Raji (cell line): ENCODE data around the gene SPATA16.

Source experiments
- POLR2A ChIP-seq: IDR thresholded peaks from 2 replicates; pipeline ENCODE4 v1.6.1; 2011; ENCODE audit warnings: low read depth, low read length, control low read depth; ENCODE audit not compliant: insufficient read depth

SPATA16 gene

DNA sequence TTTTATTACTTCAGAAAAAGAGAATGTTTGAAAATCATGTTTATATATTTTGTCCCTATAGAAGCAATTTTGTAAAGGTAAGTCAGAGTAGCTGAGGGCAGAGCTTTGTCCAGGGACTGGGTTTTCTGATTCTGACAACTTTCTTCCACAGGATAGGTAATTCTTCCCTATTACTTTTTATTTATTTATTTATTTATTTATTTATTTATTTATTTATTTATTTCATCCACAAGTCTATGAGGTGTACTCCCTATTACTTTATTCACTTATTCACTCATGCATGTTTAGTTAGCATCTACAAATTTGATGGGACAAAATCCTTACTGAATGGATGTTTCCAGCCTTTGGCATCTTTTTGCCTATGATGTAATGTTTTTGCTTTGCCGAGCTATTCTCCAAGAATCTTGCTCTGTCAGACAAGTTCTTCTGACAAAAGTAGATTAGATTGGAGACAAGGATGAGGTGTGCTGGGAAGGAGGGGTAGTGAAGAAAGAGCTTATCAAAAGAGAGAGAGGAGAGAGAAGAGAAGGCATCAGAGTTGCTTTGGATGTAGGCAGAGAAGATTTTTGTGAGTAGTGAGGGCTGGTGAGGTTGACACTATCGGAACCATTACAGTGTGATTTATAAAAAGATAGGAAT lies 119.4 kb downstream of the SPATA16 start:
- no peak for TF ChIP-seq POLR2A

DNA sequence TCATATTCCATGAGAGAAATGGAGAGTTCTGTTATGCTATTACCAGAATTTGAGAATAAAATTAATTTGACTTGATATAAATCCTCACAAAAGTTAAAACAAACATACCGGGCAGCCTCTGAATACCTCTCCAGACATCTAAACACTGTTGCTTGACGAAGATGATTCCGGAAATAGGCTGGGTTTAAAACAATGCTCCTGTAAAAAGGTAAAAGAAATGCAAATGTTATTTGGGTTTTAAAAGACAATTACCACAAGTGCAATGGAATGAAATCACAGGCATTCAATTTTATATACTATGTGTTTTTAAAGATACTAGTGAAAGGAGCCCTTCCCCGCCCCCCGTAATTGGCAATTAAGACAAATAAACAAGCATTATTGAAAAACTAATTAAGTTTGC lies 121.7 kb downstream of the SPATA16 start:
- TF ChIP-seq POLR2A, result no peak

DNA sequence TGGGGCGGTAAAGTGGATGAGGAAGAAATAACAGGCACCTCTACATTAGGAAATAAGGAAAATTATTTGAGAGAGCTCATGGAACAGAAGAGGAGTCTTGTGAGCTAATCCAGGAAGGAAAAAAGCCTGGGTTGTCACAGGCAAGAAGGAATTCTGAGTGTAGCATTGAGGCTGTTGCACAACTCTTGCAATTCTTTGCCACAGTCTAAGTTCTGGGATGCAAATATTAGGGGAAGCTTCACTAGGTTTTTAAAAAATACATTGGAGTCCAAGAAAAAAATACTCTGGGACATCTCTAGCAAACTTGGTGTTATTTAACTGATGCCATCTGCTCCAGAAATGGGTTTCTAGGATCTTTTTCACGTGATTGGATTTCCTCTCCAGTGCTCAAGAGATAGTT lies 122.3 kb downstream of the SPATA16 start:
- TF ChIP-seq POLR2A, result no peak

DNA sequence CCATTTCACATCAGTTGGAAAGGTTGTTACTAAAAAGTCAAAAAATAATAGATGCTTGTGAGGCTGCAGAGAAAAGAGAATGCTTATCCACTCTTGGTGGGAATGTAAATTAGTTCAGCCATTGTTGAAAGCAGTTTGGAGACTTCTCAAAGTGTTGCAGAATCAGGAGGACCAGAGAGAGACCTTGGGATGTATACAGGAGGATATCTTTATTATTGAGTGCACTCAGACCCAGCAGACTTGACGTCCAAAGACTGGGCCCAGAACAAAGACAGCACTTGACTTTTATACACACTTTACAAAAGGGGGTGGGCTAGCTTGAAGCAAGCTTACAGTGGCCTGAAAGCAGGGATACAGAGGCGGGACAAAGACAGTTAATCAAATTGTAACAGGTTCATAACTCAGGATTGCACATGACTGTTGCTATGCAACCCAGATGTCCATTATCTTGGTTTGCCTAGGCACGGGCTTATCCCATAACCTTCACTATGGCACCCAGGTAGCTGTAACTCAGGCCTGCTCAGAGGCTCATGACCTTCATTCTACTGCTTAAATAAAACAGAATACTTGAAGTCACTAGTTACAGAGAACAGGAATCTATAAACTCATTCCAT lies 127.7 kb downstream of the SPATA16 start:
- TF ChIP-seq POLR2A, result no peak

DNA sequence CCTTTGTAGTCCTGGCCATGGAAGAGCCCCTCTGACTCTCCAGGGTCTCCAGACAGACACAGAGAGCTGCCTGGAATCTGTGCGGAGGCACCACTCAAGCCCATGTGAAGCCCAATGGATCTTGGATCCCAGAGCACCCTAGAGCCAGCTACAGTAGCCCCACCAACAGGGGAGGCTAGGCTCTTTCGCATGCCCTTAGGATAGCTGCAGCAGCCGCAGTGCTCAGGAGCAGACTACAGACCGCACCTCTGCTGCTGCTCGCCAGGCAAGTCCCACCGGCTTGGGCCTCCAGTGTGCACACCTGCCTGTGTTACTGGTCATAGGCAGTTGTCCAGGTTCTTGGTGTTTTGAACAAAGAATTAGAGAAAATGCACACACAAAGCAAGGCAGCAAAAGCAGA lies 131.6 kb downstream of the SPATA16 start:
- no peak for TF ChIP-seq POLR2A

DNA sequence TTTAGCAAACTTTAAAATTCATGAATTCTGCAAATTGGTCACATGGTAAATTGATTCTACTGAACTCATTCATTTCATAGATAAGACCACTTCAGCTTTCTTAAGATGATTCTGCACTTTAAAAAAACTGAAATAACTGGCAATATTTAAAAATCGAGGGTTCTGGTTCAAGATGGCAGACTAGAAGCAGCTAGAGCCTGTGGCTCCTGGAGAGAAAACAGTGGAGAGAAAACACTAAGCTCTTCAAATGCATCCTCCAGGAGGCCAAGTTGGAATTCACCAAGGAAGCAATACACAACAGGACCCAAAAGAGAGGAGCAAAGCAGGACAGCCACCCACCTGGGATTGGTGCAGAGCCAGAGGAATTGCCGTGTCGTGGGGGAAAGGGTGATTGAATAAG lies 132.1 kb downstream of the SPATA16 start:
- TF ChIP-seq POLR2A, result no peak

DNA sequence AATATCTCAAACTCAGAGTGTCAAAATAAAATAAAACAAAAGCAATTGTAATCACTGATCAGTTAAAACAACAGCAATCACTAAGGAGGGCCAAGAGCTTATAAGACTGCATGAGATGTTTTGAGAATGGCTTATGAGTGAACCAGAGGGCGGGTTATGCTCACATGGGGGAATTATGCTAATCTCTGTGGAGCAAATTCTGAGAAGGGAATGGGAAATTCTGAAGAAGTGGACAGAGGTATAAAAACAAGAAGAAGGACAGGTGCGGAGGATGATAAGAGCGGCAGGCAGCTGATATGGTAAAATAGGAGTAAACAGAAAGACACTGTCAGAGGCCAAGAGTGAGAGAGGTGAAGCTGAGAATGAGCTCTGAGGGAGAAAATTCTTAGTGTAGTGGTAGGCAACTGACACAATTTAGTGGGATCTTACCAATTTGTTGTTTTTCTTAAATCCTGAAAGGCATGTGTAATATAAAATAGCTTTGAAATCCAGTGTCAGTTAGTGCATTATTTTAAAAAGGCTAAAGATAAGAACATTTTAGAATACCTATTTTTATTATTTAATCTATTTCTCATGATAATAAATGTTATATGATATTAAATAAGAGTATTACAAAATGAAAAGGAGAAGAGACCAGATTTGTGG lies 133.8 kb downstream of the SPATA16 start:
- no peak for TF ChIP-seq POLR2A

DNA sequence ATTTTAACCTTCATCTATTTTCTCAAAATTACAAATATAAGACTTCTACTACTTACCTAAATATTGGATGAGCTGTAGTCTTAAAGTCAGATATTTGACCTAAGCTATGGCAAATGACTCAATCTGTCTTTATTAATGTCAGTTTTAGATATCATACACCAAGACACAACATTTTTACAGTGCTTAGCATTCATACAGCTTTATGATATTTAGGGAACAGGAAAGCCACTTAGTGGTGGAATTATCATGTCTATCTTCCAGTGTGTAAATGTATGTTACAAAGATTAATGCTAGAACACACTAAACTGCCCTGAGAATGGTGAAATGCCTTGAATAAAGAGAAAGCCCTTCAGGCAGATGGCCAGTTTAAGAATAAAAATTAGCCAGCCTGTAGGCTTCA lies 135.0 kb downstream of the SPATA16 start:
- TF ChIP-seq POLR2A, result no peak

DNA sequence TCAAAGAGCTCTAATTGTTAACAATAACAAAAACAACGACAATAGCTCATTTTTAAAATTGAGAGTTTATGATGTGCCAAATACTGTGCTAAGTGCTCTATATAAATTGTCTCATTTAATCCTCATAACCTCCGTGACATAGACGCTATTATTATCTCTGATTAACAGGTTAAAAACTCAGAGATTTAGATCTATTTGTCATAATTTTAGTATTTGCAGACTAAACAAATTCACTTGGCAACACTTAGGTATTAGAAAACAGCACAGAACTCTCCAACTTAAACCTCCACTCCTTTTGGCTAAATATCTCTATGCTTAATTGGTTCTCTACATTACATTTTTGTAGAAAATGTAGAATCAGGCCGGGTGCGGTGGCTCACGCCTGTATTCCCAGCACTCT lies 136.4 kb downstream of the SPATA16 start:
- TF ChIP-seq POLR2A, result no peak

DNA sequence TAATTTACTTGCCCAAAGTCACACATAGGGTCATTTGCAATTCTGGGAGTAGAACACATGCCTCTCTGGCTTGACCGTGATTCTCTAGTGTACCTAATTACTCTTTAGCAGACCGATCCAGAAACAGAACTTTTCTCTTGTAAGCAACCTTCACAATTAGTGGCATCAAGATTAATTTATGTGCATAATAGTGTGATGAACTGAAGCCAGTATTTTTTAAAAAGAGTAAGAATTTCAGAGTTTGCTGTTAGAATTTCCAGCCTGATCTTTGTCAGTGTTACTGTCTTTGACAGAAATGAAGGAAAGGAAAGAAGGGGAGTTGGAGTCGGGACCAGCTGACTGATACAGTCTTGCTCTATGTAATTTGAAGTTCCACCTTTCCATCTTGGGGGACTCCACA lies 137.1 kb downstream of the SPATA16 start:
- TF ChIP-seq POLR2A, result no peak

DNA sequence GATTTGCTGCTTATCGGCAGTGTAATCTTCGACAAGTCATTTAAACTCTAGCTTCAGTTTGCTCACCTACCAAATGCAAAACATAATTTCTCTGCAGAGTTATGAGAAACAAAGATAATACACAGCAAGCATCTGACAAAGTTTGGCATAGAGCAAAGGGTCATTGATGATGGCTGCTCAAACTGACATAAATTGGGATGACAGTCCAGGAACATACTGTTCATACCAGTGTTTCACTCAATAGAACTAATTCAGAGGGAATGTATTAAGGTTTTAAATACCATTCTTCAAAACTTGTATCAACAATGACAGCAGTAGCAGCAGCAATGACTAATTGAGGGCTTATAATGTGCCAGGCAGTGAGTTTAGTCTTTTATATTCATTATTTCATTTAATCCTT lies 137.6 kb downstream of the SPATA16 start:
- TF ChIP-seq POLR2A, result no peak

DNA sequence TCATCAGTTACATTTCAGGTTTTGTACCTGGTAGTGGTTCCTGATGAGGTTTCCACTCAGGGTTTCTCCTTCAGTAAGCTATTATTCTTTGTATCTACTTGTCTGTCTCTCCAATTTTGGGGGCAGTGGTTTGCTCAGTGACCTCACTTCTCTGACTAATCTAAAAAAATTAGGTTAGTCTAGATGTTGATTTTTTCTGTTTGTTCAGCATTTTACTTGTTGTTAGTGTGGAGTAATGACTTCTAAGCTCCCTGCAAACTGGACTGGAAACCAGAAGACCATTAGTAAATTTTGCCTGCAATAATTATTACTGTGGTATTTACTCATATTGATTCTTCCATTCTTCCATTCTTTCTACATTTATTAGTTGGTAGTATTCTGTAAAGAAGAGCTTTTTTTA lies 139.4 kb downstream of the SPATA16 start:
- no peak for TF ChIP-seq POLR2A

DNA sequence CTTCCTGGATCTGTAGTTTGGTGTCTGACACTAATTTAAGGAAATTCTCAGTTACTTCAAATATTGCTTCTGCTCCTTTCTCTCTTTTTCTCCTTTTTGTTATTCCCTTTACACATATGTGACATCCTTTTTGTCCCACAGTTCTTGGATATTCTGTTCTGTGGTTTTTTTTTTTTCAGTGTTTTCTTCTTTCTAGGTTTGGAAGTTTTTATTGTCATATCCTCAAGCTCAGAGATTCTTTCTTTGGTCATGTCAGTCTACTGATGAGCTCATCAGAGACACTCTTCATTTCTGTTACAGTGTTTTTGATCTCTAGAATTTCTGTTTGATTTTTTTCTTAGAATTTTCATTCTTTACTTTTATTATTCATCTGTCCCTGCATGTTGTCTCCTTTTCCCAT lies 140.5 kb downstream of the SPATA16 start:
- TF ChIP-seq POLR2A, result no peak

DNA sequence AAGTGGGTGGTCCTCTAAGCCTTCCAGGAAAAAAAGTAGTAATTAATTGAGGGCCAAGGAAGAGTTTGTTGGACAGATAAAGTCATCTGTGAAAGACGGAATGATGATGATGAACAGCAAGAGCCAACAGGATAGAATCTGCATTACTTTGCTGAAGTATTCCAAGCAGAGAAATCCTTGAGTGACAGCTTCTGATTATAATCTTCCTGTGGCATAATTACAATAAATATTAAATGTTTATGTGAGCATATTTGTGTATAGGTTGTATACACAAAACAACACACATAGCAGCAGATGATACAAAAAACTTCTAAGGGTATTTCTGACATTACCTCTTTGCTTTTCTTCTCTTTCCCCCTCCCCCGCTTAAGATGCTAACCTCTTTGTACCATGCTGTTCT lies 147.6 kb downstream of the SPATA16 start:
- no peak for TF ChIP-seq POLR2A

DNA sequence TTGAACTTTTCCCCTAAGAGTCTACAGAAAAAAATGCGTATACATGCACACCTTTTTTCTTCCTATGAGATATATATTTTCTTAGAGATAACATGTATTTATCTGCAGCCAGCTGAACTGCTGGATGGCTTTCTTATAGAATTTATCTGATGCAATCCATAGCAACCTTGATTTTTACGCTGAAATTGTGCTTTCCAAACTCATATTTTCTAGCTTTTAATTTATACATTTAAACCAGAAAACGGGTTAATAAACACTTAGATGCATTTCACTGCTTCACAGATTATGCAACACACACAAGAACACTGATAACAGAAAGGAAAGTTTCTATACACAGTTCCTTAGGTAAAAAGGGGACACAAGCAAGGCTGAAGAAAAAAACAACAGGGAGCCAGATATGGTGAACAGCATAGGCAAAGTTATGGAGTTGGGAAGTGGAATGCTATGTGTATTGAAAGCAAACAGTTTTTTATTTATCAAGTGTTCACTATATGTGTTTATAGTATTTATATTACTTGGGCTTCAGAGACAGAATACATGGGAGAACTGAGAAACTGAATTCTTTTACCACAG lies 149.5 kb downstream of the SPATA16 start:
- no peak for TF ChIP-seq POLR2A

DNA sequence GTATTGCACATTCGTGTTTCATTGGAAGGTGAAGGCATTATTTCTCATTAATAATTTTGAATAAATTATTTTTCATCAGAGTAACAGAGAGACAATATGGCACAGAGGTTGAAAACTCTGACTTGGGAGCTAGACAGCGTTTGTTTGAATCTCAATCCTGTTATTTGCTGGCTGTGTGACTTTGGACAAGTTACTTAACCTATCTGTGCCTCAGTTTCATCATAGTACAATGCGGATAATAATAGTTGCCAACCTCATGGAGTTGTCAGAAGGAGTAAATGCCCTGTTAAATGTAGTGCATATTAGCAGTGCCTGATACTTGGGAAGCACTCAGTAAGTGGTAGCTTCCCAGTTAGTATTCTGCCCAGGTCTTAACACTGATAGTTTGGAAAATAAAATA lies 151.7 kb downstream of the SPATA16 start:
- TF ChIP-seq POLR2A, result no peak
